ENCODE measurements around the gene SPX.
A peak's percentile ranks its signal among the peaks of the same experiment; 100 is the strongest.

The SPX gene

DNA sequence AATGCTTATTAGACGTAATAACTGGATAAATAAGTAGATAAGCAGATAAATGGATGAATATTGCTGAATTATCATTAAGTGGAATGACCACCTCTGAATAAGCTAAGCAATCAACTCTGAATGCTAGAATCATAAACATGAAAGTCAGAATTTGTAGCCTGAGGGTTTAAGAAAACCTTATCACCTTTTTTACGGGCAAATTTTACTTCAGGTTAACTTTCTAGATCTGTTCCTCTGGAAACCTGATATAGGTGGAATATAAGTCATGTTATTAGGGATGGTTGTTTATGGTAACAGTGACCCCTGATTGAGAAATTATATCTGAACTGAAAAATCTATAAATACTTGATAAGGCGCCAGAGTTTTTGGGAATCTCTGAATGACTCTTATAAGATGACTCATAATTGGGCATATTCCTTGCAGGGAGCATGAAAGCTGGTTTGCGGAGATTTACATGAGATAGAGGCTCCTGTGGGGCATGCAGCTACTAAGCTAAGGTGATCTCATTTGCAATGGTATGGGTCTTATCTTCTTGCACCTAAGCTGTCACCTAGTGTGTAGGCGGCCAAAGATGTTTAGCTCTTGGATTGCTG is 12.1 kb downstream of the SPX start:
- no peak overlapping the region for H3K4me3 ChIP-seq (ENCODE audit: low read length)
- TF ChIP-seq CTCF (IDR thresholded peaks at IDR 0.05; ENCODE audit: insufficient read depth, low read depth, low read length, missing control alignments): no peak
- DNase-seq (ENCODE audit: low read depth): peak; percentile 14

- no peak for TF ChIP-seq CTCF (IDR thresholded peaks at IDR 0.05; ENCODE audit: insufficient read depth, low read depth, low read length, missing control alignments)
- H3K4me3 ChIP-seq (ENCODE audit: low read length): no peak overlapping the region
- DNase-seq (ENCODE audit: low read depth): peak; percentile 51
Observed at GRCh38 chr12:21539797-21540196, 13.7 kb downstream of the SPX start.

DNA sequence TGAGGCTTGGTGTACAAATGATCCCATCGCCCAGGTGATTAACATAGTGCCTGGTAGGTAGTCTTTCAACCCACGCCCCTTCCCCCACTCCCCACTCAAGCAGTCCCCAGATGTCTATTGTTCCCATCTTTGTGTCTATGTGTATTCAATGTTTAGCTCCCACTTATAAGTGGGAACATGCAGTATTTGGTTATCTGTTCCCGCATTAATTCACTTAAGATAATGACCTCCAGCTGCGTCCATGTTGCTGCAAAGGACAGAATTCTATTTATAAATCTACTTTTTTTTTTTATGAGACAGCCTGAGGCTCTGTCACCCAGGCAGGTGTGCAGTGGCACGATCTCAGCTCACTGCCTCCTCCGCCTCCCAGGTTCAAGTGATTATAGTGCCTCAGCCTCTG is 15.7 kb downstream of the SPX start:
- TF ChIP-seq CTCF (IDR thresholded peaks at IDR 0.05; ENCODE audit: insufficient read depth, low read depth, low read length, missing control alignments): no peak
- no peak for DNase-seq (ENCODE audit: low read depth)
- no peak overlapping the region for H3K4me3 ChIP-seq (ENCODE audit: low read length)

DNA sequence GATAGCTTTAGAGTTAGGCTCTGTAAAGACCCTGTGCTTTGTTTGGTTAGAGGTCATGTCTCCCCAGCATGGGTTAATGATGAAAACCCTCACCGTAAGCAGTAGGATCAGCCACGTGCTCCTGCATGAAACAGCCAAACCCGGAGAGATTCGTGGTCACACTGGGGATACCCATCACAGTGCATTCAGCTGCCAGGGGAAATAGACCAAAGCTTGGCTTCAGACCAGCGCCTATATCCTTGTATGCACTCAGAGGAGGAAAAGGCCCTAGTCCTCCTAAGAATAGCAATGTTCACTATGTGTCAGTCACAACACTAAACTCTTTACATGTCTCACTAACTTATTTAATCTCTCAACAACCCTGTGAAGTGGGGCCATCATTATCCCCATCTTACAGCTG is 16.3 kb downstream of the SPX start:
- no peak for TF ChIP-seq CTCF (IDR thresholded peaks at IDR 0.05; ENCODE audit: insufficient read depth, low read depth, low read length, missing control alignments)
- no peak overlapping the region for H3K4me3 ChIP-seq (ENCODE audit: low read length)
- no peak for DNase-seq (ENCODE audit: low read depth)

- TF ChIP-seq CTCF (IDR thresholded peaks at IDR 0.05; ENCODE audit: insufficient read depth, low read depth, low read length, missing control alignments): no peak
- H3K4me3 ChIP-seq (ENCODE audit: low read length): no peak overlapping the region
- DNase-seq (ENCODE audit: low read depth): no peak
Observed at GRCh38 chr12:21543151-21543550, 17.1 kb downstream of the SPX start.

DNA sequence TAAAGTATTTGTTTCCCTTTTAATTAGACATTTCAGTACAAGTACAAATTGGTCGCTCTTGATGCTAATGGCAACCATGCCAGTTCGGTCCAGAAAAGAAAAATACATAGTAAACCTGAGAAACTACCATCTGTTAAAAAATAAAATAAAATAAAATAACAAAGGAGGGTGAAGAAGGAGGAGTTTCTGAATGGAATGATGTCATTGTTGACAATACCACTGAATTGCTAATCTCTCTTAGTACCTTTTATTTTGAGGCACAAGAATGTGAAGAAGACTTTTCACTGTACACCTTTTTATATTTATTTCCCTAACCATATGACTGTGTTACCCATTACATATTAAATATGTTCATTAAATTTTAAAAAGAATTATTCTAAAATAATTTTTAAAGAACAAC is 19.5 kb downstream of the SPX start:
- TF ChIP-seq CTCF (IDR thresholded peaks at IDR 0.05; ENCODE audit: insufficient read depth, low read depth, low read length, missing control alignments): no peak
- H3K4me3 ChIP-seq (ENCODE audit: low read length): no peak overlapping the region
- DNase-seq (ENCODE audit: low read depth): no peak

GRCh38 chr12:21546716-21547115 is 20.6 kb downstream of the SPX start:
- TF ChIP-seq CTCF (IDR thresholded peaks at IDR 0.05; ENCODE audit: insufficient read depth, low read depth, low read length, missing control alignments): no peak
- no peak overlapping the region for H3K4me3 ChIP-seq (ENCODE audit: low read length)
- DNase-seq (ENCODE audit: low read depth): no peak
